ENCODE data around the gene LSM4.
A peak's percentile ranks its signal among the peaks of the same experiment; 100 is the strongest.

The LSM4 gene

DNA sequence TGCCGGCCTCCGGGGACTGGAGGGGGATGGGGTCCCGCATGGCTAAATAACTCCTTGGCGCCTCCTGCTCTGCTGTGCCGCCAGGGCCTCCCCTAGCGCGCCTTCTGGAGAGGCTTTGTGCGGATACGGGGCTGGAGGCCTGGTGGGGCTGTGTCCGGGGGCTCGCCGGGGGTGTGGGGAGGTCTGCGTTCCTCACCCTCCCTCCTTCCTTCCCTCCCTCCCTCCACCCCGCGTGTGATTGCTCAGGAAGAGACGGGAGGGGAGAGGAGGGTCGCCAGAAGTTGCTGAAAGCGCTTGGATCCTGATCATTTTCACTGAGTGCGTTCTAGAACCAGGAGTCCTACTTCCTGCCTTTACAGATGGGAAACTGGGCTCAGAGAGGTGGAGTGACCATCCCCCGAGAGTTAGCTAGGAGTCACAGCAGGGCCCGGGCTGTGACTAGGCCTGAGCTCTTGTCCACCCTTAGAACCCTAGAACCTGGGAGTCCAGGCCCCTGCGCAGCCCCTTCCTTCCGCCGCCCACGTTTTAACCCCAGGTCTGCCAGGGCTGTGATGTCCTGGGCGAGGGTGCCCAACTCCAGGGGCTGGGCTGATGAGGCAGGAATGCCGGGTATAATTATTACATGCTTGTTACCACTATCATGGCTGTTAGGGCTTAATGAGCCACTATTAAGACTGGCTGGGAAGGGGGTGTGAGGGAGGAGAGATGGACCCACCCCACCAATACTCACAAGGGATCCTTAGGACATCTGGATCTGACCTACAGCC, 40.7 kb downstream of the LSM4 start (continued):
- TF ChIP-seq KLF9 (tag by site-specific recombination; IDR thresholded peaks at IDR 0.05; ENCODE audit: low read depth) (0 out of 2 replicates have a peak, but pooled peaks have one; percentile 14), ZNF48 (tag by site-specific recombination; IDR thresholded peaks at IDR 0.05) (no peak), ZNF549 (tag by site-specific recombination; IDR thresholded peaks at IDR 0.05) (no peak), KLF8 (tag by site-specific recombination; IDR thresholded peaks at IDR 0.05) (peak; percentile 21; the same call in 1 of the 2 replicates), ZNF837 (tag by site-specific recombination; IDR thresholded peaks at IDR 0.05) (no peak), ZNF394 (tag by site-specific recombination; IDR thresholded peaks at IDR 0.05; ENCODE audit: borderline replicate concordance) (no peak), ZNF404 (tag by site-specific recombination; IDR thresholded peaks at IDR 0.05) (no peak), ZNF221 (tag by site-specific recombination; IDR thresholded peaks at IDR 0.05; ENCODE audit: borderline replicate concordance) (no peak), HIC1 (tag by site-specific recombination; IDR thresholded peaks at IDR 0.05) (0 out of 2 replicates have a peak, but pooled peaks have one; percentile 17), ZNF785 (tag by site-specific recombination; IDR thresholded peaks at IDR 0.05) (no peak), ZBTB49 (tag by site-specific recombination; IDR thresholded peaks at IDR 0.05; ENCODE audit: low read depth) (no peak), MYNN (tag by site-specific recombination; IDR thresholded peaks at IDR 0.05; ENCODE audit: borderline replicate concordance) (no peak), ZNF792 (tag by site-specific recombination; IDR thresholded peaks at IDR 0.05) (no peak), ZNF239 (tag by site-specific recombination; IDR thresholded peaks at IDR 0.05) (no peak), ZNF138 (tag by site-specific recombination; IDR thresholded peaks at IDR 0.05; ENCODE audit: borderline replicate concordance) (no peak), ZNF777 (tag by site-specific recombination; IDR thresholded peaks at IDR 0.05; ENCODE audit: borderline replicate concordance) (no peak), KLF7 (tag by site-specific recombination; IDR thresholded peaks at IDR 0.05; ENCODE audit: borderline replicate concordance) (no peak), KLF16 (tag by site-specific recombination; IDR thresholded peaks at IDR 0.05) (no peak), ZNF155 (tag by site-specific recombination; IDR thresholded peaks at IDR 0.05) (no peak), KLF10 (tag by site-specific recombination; IDR thresholded peaks at IDR 0.05) (peak; percentile 97), ZNF112 (tag by site-specific recombination; IDR thresholded peaks at IDR 0.05) (no peak), ZNF16 (tag by site-specific recombination; IDR thresholded peaks at IDR 0.05; ENCODE audit: low read depth) (no peak), ZNF776 (tag by site-specific recombination; IDR thresholded peaks at IDR 0.05; ENCODE audit: borderline replicate concordance) (no peak), PBX3 (CRISPR knock-in tag; IDR thresholded peaks at IDR 0.05) (no peak), ZEB2 (tag by site-specific recombination; IDR thresholded peaks at IDR 0.05) (peak; percentile 44; the same call in 1 of the 2 replicates), OSR2 (tag by site-specific recombination; IDR thresholded peaks at IDR 0.05) (no peak), ZNF76 (tag by site-specific recombination; IDR thresholded peaks at IDR 0.05; ENCODE audit: borderline replicate concordance, low read depth) (no peak), ZNF184 (tag by site-specific recombination; IDR thresholded peaks at IDR 0.05) (no peak), ZNF248 (tag by site-specific recombination; IDR thresholded peaks at IDR 0.05) (no peak), ZNF426 (tag by site-specific recombination; IDR thresholded peaks at IDR 0.05) (no peak), ZNF121 (tag by site-specific recombination; IDR thresholded peaks at IDR 0.05) (no peak)
- TF ChIP-seq, protein P1, sequence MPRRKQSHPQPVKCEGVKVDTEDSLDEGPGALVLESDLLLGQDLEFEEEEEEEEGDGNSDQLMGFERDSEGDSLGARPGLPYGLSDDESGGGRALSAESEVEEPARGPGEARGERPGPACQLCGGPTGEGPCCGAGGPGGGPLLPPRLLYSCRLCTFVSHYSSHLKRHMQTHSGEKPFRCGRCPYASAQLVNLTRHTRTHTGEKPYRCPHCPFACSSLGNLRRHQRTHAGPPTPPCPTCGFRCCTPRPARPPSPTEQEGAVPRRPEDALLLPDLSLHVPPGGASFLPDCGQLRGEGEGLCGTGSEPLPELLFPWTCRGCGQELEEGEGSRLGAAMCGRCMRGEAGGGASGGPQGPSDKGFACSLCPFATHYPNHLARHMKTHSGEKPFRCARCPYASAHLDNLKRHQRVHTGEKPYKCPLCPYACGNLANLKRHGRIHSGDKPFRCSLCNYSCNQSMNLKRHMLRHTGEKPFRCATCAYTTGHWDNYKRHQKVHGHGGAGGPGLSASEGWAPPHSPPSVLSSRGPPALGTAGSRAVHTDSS (tag by site-specific recombination; IDR thresholded peaks at IDR 0.05): no peak
- TF ChIP-seq, protein P2, sequence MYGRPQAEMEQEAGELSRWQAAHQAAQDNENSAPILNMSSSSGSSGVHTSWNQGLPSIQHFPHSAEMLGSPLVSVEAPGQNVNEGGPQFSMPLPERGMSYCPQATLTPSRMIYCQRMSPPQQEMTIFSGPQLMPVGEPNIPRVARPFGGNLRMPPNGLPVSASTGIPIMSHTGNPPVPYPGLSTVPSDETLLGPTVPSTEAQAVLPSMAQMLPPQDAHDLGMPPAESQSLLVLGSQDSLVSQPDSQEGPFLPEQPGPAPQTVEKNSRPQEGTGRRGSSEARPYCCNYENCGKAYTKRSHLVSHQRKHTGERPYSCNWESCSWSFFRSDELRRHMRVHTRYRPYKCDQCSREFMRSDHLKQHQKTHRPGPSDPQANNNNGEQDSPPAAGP (tag by site-specific recombination; IDR thresholded peaks at IDR 0.05): 0 out of 2 replicates have a peak, but pooled peaks have one; percentile 16
